GM21390 (cell line): ENCODE data around the gene PUSL1.

Source experiments
- ATAC-seq: cut with Tn5 transposase; IDR thresholded peaks from one replicate; pipeline ENCODE4 v1.9.1; 2021; ENCODE audit not compliant: unreplicated experiment

Gene PUSL1

DNA sequence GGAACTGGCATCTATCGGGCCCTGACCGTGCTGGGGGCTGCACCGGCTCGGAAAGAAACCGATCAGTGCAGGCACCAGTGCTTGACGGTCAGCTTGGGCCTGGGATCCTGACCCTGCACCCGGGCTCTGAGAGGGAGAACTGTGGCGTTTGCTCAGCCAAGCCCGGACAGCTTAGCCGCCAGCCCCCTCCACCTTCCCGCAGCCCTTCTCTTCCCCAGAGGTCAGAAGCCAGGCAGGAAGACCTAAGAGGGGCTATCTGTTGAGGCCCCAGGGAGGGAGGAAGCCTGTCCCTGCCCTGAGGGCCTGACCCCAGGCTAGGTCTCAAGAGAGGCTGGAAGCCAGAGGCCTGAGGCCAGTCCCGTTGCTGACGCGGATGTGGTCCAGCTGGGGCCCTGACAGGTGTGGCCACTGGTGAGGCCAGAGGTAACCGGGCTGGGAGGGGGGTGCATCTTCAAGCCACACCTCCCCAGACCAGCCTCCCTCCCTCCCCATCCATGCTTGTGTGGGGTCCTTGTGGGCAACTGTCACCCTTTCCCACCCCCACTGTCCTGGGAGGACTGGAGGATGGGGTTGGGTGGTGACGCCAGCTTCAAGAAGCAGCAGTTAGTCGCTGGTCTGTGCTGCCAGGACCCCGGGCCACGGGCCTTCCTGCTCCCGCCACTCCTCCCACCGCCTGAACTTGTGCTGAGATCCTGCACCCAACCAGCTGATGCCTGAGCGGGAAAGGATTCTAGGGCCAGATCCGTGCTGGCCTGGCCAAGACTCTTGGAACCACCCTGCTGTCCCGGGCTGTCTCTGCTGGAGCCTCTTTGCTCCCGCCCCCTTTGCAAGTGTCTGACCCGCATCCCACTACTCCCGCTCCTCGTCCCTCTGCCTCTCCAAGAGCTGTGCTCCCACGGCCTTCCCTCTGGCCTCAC, 43.4 kb downstream of the PUSL1 start:
- no peak for ATAC-seq

DNA sequence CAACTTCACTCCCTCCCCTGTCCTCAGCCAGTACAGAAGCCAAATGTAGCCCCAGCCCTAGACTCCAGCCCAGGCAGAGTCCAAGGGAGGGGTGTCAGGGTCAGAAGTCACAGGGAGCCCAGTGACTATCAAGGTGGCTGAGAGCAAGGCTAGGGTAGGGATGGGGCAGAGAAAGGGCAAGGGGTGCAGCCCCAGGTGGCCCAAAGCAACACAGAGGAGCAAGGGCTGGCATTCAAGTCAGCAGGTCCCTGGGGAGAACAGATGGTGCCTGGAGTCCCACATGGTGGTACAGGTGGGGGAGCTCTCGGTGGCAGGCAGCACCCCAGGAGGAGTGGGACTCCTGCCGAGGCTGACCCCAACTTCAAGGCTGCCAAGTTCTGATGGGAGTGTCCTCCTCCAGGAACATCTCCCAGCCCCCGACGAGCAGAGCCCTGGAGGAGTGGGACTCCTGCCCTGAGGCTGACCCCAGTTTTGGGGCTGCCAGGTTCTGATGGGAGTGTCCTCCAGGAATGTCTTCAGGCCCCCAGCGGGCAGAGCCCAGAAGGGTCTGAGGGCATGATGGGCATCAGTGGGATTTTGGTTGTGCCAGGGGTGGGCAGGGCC, 44.5 kb downstream of the PUSL1 start:
- ATAC-seq: no peak

DNA sequence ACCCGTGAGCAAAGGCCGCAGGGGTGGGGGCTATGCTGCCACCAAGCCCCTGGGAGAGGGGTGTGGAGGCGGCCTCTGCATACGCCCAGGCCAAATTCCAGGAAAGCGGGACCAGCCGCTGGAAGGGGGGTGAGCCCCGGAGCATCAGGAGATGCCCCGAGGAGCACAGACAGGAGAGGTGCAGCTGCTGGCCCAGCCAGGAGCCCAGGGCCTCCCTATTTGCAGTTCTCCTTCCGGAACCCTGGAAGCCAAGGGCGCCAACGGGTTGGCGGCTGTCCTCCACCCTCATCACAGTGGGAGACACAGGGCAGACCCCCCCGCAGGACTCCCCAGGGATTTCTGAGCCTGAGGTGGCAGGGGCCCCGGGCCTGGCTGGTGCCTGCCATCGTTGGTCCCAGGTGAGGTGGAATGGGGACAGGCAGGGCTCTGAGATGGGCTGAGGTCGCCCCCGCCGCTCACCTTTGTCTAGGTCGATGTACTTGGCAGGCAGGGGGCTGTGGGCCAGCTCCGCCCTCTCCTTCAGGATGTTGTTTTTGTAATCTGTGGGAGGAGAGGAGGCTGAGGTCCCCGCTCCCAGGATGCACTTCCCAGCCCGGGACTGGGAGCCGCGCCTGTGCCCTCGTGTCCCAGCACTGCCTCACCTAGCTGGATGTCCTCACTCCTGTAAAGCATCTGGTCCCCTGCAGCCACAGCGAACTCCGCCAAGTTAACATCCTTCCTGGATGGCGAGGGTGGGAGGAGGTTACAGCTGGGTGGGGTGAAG, 45.2 kb downstream of the PUSL1 start:
- ATAC-seq: no peak

DNA sequence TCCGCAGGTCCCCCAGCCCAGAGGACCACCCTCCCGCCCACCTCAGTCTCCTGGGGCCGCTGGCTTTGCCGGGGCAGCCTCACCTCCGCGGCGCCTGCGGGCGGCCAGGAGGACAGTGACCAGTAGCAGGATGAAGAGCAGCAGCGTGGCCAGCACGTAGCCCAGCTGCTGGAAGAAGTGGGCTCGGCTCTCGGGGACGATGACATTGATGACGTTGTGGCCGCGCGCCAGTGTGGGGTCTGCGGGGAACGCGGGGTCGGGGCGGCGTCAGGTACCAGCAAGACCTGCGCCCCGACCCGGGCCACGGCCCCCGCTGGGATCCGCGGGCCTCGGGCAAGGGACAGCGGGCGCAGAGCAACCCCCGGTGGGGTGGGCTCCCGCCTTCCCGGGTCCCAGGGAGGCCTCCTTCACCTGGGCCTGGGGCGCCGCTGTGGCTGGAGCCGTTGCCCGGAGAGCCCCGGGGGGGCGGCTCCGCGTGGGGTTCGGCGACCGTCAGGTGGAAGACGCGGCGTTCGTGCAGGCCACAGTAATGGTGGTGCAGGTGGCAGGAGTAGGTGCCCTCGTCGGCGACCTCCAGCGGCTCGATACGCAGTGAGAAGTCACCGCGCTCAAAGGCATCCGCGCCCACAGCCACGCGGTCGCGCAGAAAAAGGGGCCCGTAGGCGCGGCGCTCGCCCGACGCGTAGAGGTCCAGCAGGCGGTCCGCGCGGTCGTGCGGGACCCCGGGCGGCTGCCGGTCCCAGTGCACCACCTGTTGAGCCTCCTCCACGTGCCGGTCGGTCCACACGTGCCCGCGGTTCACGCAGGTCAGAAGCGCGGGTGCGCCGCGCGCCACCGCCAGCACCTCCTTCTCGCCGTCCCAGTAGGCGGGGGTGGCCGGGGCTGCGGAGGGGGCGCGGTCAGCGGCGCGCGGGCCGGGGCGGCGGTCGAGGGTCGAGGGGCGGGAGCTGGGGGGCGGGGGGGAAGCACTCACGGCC, 46.2 kb downstream of the PUSL1 start:
- ATAC-seq: no peak

DNA sequence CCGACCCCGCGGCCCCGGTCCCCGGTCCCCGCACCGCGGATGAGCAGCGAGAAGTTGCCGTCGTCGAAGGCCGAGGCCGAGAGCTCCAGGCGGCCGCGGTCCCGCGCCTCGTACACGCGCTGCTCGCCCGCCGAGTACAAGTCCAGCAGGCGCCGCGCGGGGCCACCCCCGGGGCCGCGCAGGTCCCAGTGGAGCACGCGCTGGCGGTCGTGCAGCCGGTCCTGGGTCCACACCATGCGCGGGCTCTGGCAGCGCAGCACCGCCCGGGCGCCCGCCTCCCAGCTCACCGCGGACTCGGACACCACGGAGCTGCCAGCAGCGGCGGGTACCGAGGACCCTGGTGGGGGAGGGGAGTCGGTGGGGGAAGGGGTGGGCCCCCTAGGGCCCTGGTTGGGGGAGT, 47.0 kb downstream of the PUSL1 start:
- ATAC-seq: no peak

DNA sequence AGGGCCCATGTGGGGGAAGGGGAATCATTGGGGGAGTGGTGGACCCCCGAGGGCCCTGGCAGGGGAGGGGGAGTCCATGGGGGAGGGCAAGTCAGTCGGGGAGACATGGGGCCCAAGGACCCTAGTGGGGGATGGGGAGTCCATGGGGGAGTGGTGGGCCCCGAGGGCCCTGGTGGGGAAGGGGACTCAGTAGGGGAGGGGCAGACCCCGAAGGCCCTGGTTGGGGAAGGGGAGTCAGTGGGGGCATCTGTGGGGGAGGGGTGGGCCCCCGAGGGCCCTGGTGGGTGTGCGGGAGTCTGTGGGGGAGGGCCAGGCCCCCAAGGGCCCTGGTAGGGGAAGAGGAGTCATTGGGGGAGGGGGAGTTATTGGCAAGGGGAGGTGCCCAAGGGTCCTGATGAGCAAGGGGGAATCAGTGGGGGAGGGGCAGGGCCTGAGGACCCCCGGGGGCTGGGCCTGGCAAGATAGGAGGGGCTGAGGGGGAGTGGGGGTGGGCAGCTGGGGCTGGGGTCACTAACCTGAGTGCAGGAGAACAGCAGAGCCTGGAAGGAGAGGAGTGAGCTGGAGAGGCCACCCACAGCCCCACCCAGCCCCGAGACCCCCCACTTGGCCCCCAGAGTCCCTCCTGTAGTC, 47.9 kb downstream of the PUSL1 start:
- no peak for ATAC-seq

DNA sequence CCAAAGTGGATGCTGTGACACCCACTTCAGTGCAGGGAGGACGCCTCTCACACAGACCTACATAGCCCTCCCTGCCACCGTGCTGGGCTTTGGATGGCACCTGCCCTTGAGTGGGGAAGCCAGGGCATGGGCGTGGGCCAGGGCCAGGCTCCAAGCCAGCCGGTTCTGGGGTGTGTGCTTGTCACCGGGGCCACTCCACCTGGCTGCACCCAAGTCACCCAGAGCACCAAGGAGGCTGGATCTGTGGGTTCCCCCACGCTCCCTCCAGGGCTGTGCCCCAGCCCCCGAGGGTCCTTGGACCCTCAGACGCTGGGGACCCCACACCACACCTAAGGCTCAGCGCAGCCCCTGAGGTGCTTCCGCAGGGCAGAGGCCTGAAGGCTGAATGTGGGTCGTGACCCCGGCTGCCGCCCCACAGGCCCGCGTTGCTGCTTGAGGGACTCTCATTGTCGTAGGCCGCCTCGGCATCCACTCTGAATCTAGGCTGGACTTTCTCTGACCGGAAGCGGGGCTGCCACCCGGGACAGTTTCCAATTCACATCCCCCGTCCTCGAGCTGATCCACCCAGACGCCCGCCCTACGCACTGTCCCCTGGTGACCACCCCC, 48.5 kb downstream of the PUSL1 start:
- no peak for ATAC-seq

DNA sequence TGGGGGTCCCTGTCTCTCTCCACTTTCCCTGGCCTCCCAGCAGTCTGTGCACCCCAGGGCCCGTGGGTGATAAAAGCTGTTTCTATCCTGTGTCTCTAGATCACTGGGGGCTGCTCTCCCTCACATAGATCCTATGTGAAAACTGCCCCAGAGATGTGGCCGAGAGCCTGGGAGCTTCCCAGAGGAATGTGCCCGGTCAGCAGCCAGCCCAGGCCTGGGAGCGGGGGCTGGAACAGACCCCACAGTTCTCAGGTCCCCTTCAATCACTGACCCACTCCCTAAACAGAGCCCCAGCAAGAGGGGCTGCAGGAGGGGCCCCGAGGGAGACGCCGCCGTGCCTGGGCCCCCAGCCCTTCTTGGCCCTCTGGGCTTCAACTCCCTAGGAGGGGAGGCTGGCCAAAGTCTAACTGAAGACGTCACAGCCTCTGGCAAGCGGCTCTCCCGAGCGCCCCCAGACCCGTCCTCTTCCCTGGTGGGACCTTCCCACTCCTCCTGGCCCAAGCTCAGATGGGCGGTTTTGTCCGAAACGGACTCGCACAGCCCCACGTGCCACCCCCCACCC, 49.6 kb downstream of the PUSL1 start:
- no peak for ATAC-seq

DNA sequence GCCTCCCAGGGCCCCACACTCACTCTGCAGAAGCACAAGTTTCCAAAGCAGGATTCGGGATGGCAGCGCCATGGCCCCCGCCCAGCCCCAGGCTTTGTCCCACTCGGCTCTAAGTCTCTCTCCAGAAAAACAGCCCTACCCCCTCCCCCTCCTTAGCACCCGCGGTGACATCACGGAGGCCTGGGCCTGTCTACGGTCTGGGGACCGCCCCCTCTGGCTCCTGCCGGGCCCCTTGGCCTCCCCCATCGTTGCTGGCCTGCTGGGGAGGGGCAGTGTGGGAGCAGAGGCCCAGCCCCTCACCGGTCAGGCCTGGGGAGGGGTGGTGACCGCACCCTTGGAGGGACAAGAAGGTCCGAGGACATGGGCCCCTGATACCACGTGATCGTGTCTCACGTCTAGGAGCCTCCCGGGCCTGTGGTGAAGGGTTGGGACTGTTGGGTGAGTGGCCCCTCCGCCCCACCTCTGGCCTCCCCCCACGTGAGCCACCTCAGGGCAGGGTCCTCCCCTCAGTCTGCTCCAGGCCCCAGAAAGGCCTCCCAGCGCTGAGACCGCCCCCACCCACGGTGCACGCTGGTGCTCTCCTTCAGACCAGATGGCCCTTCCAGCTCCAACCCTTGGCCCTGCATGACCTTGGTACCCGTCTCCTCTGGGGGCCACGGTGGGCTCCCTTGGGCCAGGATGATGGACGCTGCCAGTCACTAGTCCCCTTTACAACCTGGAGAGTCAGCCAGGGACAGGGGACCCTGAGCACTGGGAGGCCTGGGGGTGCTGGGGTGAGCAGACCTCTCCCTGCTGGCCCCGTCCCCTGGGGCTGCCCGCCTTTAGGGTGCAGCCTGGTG, 50.3 kb downstream of the PUSL1 start, which contains the start of gene MXRA8:
TSS of gene MXRA8 (minus strand) at position 123 of the 839 bp plus-strand sequence. CDS start at position 72, 51 bp downstream.
- no peak for ATAC-seq

DNA sequence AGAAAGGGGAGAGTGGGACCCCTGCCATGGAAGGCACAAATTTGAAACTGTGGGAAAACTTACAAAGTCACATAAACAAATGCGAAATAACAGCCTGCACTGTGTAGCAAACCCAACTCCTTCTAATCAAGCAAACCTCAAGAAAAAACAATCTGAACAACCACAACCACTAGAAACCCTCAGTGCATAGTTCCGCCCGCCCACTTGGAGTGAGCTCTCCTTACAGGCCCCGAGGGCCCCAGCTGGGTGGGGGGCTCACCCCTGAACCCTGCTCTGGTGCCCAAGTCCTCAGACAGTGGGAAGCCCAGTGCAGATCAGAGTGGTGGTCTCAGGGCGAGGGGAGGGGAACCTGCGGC, 50.9 kb downstream of the PUSL1 start:
- no peak for ATAC-seq

DNA sequence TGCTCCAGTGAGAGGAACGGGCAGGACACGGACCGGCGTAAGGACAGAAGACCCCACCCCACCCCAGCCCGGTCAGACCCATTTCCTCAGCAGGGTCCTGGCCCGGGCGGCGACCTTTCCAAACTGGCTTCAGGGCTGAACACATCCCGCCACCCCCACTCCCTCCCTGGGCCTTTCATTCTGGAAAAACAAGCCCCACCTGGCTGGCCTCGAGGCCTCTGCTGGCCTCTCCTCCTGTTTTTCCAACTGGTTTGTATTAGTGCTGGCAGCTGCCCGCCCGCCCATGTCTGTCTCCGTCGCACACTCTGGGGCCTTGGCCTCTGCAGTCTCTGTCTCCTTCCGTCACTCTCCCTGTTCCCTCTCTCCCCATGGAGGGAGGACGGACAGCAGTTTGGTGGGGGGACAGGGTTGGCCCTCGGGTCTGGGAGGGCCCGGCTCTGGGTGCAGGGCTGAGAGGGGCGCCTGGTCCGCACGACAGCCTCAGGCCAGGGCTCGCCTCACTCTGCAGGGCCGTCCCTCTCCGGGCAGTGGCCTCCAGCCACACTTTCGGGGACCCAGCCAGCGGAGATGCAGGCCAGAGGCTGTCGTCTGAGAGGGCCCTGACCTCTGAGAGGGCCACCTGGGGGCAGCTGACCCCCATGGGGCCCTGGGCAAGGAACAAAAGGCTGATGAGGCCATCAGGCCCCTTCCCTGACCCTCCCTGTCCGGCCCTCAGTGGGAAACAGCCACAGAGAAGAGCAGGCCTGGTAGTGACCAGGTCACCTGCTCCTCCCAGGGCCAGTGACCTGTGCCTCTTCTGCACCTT, 51.5 kb downstream of the PUSL1 start:
- ATAC-seq: no peak

DNA sequence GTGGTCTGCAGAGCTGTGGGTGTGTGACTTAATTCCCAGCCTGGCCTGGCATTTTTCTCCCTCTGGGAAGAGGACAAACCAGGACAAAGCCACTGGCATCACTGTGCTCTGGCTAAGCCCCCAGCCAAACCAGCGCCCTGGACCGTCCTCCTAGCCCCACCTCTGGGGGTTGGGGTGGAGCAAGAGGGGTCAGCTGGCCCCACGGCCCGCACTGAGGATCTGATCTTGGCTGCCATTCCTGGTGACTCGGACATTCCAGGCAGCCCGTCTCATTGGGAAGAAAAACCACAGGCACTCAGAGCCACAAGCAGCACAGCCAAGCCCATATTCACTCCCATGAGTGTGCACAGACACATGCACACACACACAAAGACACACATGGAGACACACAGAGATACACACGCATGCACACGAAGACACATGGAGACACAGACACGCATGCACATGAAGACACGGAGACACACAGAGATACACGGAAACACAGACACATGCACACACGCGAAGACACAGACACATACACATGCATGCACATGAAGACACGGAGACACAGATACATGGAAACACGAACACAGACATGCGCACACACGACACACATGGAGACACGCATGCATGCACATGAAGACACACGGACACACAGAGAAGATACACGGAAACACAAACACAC, 52.2 kb downstream of the PUSL1 start:
- ATAC-seq: no peak
